Activated naive CD8-positive, alpha-beta T cell treated with anti-CD3 and anti-CD28 coated beads, Interleukin-2, amount 50 U/mL, for 16 hours (primary cell): ENCODE data around the gene PTPRG.
"Not testable (repeated sequence)": the region's sequence is repeated elsewhere in the genome, so short reads cannot be mapped to it uniquely, and the experiment has no call there.

Experiments
- DNase-seq: peaks from one replicate; pipeline ENCODE4 v3.0.0-alpha.2; 2020; ENCODE audit warnings: low read depth, low spot score

The PTPRG gene

DNA sequence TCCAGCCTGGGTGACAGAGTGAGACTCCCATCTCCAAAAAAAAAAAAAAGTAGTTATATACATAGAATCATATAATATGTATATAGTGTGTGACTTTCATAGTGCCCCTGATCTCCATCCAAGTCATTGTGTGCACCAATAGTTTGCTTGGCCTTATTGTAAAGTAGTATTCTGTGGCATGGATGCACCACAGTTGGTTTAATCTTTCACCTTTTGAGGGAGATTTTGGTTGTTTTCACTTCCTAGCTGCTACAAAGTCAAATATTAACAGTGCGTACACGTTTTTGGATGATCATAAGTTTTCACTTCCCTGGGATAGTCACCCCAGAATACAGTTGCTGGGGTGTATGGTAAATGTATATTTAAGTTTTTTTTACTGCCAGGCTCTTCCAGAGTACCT, 162.8 kb downstream of the PTPRG start:
- DNase-seq, result no peak

DNA sequence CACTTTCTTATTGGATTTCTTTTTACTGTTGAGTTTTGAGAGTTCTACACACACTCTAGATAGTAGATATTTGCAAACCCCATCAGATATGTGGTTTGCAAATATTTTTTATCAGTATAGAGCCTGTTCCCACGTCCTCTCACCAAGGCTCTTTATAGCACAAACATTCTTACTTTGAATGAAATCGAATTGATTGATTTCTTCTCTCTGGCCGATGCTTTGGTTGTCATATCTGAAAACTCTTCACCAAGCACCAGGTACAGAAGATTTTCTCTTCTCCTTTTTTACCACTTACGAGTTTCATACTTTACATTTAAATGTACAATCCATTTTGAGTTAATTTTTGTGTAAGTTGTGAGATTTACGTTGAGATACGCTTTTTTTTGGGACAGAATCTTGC, 163.4 kb downstream of the PTPRG start:
- no peak for DNase-seq

DNA sequence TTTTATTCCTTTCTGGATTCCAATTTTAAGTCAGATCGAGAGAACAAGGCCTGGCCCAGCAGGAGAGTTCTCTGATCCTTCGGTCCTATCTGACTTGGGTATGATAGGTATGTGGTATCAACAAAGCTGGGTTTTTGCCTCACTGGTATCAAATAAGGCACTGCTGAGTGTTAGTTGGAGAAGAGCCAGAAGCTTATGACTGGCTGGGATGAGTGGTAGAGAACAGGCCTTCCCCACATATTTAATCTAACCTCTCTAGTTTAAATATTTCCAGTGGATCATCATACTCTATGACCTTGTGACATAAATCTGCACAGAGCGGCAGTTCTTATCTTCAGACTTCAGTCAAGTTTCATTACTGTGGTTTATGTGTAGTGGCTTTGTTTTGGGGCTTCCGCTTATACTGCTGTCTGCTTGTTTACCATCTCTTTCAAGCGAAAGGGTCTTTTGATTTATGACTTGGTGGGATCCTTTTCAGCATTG, 164.5 kb downstream of the PTPRG start:
- DNase-seq, result no peak

DNA sequence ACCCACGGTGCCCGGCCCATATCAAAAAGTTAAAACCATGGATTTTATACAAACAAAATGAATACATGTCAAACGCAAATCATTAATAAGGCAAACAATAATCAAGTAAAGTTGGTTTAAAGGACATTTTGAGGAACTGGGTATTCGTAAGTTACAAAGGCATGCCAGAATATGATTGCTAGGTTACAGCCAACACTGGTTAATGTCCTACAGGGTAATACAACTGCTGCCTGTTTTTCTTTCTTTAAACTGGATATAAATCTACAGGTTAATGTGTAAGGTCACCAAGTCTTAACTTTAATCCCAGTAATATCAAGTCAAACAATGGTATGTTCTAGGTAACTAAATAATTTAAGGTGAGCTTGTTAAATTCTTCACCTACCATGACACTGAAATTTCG, 166.1 kb downstream of the PTPRG start:
- no peak for DNase-seq

DNA sequence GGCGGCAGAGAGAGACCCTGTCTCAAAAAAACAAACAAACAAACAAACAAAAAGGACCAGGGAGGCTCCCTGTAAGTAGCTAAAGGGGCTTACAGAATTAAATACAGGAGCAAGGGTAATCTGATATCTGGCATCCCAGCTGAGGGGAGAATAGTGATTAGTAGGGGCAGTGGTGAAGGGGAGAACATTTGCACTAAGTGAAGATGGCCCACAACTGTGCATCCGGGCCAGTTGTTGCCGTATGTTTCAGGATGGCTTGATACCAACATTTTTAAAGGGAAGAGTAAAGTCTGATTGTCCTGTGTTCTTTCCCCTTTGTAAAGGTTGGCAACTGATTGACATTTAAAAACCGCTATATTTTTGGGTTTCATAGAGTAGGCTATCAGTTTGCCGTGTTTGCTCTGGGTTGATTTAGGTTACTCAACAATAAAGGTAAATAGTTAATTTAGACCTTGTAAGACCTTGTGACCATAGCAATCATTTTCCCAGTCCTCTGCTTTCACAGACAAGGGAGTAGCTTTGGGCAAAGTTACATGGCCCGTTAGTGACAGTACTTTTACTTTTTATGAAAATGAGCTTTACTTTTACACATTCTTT, 167.8 kb downstream of the PTPRG start:
- no peak for DNase-seq

DNA sequence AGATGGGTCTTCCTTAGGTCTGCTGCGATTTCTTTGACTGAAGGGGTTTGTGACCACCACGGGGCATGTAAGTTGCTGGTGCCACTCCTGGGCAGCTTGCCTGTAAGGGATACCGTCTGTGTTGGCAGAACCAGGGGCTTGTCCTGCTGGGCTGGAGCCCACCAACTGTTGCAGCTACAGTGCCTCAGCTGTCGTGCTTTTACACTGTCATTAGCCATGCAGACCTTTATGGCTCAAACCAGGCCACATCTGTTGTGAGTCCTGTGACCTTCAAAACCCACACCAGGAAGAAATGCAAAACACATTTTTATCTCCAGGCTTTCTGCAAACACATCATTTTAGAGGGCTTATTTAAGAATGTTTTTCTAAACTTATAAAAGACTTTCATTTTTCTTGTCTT, 168.7 kb downstream of the PTPRG start:
- DNase-seq, result no peak

DNA sequence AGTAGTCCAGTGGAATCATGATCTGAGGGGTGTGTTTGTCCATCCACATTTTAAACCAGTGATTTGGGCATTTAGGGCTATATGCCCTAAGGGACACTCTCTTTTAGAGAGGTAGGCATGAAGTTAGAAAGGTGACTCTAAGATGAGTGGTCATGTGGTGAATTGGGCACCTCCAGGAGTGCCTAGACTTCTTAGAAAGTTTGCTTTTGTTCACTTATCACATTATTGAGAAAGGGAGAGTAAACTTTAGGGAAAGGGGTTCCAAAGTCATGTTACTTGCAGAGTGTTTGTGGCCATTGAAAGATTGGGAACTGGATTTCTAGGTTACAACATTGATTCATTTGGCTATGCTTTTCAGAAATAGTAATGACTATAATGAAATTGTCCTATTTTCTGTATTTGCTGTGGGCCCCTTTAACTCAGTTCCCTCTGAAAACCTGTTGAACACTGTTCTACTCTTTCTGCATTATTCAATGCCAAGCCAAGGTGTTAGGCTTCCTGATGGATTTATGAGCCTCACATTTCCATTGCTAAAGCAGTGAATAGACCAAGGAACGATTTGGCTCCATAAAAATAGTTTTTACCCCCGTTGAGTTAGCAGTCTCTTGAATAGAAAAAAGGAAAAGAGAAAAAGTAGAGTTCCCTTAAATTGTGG, 169.3 kb downstream of the PTPRG start:
- DNase-seq, result no peak

DNA sequence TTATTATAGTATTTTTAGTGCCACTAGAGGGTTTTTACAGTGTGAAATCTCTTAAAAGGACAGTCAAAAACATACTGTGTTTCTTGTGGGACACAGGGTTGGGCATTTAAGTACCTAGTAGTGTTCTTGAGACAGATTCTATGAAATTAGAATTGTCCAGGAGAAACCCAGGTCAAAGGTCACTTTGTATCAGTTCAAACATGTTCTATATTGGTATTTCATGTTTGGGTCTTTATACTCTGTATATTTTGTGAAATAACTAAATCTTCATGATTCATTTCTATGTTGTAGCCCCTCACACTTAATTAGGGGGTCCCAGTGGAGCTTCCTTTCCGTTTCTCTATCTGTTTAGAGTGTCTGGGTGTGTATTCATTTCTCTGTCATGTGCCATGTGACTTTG, 171.6 kb downstream of the PTPRG start:
- DNase-seq, result no peak

DNA sequence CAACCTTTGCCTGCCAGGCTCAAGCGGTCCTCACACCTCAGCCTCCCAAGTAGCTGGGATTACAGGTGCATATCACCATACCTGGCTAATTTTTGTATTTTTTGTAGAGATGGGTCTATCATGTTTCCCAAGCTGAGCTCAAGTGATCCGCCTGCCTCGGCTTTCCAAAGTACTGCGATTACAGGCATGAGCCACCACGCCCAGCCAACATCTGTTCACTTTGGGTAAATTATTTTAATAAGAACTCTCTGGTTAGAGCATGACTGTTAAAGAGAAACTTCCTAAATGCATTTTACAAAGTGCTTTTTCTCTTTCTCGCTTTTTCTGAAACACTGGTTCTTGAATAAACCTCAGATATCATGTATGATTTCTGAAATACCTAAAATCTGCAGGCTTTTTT, 172.5 kb downstream of the PTPRG start:
- DNase-seq, result no peak

DNA sequence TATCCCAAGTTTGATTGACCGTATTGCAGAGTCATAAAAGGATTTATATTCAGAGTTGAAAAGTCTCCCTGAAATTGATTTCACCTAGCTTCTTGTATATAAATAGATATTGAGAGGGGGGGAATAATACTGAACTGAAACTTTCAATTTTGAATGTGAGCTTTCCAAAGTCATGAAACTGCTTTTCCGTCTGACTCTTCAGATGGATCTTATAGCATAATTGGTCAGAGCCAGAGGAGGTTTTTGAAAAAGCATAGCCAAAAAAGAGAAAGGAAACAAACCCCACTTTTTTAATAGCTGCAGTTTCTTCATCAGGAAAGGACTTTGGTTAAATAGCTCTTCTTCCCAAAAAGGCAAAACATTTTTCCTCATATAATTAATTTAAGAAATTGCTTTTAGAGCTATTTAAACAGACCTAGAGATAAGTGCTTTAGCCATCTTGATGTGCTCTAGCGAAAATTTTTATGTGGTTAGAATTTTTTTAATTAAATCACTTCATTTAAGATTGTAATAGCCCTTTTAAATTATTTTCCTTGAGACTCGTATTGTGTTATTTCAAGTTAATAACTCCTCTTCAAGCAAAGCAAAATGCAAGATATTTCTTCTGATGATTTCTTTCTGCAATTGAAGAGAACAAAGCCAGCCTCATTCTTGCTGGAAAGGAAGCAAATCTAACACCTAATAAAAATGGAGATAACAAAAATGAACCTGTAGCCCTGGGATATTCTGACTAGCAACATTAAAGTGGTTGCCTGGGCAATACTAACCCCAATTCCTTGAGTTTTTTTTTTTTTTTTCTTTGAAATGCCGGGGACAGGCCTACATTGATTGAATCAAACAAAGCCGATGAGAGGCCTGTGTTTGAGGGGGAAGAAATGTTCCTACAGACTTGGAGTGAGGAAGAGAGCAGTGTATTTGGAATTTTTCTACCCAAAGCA, 173.6 kb downstream of the PTPRG start:
- DNase-seq, result no peak

DNA sequence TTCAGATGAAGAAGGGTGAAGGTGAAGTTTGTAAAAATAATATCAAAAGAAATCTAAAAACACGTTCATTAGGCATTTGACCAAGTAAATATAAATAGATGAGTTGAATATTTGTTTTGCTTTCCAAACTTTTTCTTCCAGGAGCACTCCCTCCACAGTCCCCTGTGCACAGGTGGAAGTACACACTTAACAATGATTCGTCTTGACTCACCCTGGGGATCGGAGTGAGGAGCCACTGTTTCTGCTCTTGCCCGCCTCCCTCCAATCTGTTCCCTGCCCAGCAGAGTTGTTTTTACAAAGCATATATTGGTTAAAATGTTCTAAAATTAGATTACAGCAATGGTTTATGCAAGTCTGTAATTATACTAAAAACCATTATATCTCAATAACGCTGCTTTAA, 175.1 kb downstream of the PTPRG start:
- no peak for DNase-seq

DNA sequence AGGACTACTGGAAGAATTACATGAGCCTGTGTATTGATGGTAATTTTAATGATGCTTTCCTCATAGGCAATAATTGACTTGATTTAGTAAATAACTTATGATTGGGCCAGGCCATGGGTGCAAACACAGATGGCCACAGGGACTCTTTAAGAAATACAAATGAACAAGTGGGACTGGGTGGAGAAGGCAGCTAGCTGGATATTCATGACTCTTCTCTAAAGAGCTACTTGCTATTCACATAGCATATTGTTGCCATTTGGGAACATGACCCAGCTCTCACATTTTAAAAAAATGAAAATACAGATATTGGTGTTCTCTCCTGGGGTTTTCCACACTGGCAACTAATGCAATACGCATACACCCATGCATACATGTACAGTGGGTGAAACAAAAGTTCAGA, 178.3 kb downstream of the PTPRG start:
- no peak for DNase-seq

DNA sequence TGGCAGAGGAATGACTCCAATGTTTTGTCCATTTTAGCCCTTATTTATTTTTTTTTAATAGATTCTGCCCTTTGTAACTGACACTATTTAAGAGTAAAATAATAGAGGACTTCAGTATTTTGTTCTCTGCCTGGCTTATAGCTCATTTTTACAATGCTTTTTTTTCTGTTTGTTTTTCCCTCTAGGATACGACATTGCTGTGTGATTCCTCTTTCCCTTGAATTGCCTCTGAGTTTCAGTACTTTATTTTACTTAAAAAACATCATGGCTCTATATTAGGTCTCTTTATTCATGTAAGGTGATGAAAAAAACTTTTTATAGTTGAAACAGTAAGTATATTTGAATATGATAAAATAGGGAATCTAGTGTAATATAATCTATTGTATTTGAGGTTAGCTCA, 179.1 kb downstream of the PTPRG start:
- DNase-seq, result no peak

DNA sequence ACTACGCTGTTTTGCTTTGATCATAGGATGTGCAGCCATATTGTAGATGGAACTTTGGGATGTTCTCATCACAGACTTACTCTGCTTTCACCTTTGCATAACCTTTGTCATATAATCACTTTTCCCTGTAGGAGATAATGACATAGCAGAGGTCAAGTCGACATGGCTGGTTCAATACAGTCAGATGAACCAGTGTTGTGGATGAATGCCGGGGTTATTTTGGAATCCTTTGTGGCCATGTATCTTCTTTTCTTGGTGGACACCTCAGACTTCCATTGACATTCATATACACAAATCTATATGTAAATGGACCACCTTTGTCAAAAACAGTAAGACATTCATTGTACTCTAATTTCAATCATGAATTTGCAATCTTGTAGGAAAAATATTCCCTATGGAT, 180.2 kb downstream of the PTPRG start:
- DNase-seq, result no peak

DNA sequence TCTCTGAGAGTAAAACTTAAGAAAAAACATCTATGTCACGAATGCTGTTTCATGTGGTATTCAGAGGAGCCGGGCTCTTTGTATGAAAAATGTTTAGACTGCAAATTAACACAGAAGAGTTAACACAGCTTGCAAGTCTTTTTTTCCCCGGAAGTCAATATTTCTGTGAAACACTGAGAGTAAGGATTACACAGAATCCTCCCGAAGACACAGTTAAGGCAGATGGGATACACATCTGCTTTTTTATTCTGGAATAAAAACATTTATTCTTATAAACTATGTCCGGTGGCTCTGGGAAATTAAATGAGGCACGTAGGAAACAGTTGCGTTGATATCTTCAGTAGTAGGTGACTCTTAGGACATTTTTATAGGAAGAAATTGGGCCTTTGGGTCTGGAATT, 180.6 kb downstream of the PTPRG start:
- DNase-seq, result no peak

DNA sequence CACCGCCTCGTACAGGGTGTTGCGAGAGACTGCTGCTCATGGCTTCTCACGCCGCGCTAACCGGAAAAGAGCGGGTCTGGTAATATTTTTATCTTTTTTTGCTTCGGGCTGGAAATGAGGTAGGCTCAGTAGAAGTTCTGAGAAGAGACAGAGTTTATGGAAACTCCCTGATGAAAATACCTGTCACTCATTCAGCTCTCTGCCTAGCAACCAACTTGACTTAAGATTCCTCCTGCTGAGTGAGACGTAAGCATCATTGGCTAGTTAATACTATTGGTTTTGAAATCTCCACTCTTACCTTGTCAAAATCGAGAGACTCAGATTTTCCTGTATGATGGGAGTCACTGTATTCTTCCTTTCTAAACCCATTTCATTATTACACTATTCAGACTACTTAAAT, 181.7 kb downstream of the PTPRG start:
- DNase-seq, result no peak

DNA sequence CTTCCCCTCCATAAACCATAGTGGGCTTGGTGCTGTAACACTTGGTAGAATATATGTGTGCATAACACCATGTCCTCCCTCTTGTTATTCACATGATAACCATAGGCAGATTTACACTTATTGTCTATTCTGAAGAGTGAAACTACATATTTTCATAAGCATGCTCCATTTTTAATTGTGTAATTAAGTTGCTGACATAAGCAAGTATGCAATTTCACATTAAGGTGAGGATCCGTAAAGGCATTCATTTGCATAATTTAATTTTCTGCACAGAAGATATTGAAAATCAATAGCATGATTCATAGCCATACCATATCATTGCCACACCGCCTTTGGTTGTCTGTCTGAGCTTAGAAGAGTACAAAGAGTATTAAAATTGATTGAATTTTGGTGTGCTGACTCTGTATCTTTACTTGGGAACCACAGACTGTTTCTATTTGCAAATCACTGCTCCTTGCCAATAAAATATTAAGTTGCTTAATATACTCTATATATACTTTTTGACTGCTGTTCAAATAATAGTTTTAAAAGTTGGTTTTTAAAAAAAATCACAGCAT, 182.4 kb downstream of the PTPRG start:
- DNase-seq, result no peak

DNA sequence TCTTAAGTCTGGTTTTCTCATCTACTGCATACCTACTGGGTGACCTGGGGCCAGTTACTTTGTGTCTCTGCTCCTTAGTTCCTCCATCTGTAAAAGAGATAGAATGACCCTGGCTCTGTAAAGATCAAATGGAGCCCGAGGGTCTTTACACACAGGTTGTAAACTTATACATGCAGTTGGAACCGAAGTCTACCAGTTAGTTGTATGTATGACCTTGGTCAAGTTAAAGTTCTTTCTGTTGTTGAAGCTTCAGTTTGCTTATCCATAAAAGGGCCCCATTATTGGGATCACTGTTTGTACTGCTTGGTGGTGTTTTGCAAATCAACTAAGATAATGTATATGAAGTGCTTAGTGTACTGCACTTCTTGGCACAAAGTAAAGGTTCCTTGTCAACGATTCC, 186.9 kb downstream of the PTPRG start:
- DNase-seq, result no peak

DNA sequence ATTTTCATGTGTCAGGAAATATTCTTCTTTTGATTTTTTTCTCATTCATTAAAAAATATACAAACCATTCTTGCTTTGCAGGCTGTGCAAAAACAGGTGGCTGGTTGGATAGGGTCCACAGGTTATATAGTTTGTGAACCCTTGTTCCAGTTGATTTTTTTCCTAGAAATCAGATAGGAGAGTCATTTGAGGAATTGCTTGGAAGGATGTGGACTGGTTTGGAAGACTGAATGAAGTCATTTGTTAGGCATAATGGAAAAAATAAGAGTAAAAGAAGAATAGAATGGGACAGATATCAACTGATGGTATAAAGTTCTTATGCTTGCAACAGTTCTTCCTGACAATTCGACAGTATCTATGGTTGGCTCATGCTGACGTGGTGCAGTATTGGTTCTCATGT, 189.4 kb downstream of the PTPRG start:
- DNase-seq, result no peak

DNA sequence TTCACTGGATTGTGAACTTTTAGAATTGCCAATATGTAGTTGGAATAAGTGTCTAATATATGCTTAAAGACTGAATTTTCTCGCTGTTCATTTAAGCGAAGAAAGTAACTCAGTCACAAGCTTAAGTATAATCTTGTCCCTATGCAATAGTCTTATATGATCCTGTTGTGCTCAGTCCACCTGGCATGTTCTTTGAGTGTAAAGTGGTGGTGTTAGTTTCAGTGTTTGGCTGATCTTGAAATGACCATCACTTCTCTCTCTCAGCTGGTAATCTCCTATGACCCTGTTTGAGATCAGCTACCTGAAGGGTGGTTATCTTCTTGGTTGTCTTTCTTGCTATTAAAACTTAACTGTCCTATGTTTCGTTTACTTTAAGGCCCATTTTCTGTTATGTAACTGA, 197.5 kb downstream of the PTPRG start:
- DNase-seq, result no peak

DNA sequence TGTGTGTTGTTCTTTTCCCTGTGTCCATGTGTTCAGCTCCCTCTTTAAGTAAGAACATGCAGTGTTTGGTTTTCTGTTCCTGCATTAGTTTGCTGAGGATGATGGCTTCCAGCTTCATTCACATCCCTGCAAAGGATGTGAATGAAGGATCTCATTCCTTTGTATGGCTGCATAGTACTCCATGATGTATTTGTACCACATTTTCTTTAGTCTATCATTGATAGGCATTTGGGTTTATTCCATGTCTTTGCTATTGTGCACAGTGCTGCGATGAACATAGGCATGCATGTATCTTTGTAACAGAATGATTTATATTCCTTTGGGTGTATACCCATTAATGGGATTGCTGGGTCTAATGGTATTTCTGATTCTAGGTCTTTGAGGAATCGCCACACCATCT, 199.4 kb downstream of the PTPRG start:
- DNase-seq, result not testable (repeated sequence)

DNA sequence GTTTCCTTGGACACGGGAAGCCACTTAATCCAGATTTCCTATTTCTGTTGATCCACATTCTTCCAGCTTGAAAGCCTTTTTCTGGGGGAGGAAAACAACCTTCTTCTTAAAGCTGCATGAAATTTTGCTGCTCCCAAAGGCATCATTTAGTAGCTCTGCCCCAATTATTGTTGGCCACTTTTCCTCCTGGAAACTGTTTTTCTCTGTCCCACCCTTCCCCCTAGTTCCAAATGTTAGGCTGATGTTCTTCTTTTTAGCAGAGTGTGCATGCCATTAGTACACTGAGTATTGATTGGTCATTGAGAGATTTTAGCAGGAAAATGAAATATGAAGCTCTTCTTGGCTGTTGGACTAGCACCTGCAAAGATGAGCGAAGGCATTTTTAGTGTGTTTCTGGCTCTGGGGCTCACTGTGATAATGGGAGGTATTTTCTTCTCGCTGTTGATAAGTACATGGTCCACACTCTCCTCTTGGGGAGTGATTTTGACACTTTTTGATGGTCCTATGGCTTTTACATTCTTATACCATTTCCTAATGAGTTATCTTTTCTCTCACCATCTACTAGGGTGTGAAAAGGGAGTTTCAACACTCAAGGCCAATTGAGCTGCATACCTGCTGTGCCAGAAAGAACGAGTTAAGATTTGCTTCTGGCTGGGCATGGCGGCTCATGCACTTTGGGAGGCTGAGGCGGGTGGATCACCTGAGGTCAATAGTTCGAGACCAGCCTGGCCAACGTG, 200.5 kb downstream of the PTPRG start:
- DNase-seq, result no peak
